H9 (cell line): ENCODE data around the gene FLNC. TPM values are rescaled to one million over a fixed set of nuclear protein-coding genes. Genes with fewer than 3 reads are reported as not detected.

Experiments used
- DNase-seq: peaks from one replicate; pipeline ENCODE4 v3.0.0-alpha.2; 2017
- H2AFZ ChIP-seq: one replicate; pipeline ENCODE4 v1.6.1; 2013; ENCODE audit warnings: mild to moderate bottlenecking, low read length, control low read depth, moderate library complexity
- H2AK5ac ChIP-seq: 2 replicates; pipeline ENCODE4 v1.6.1; 2013; ENCODE audit warnings: low read length, control low read depth, mixed read lengths; ENCODE audit not compliant: insufficient read length
- H2BK120ac ChIP-seq: one replicate; pipeline ENCODE4 v1.6.1; 2013; ENCODE audit warnings: low read depth, mild to moderate bottlenecking, low read length, control low read depth, inconsistent platforms; ENCODE audit not compliant: poor library complexity, severe bottlenecking
- H2BK12ac ChIP-seq: 2 replicates; pipeline ENCODE4 v1.6.1; 2013; ENCODE audit warnings: low read length, control low read depth, mixed read lengths, low read depth; ENCODE audit not compliant: insufficient read length
- H2BK15ac ChIP-seq: 2 replicates; pipeline ENCODE4 v1.6.1; 2013; ENCODE audit warnings: low read depth, low read length, control low read depth
- H2BK20ac ChIP-seq: one replicate; pipeline ENCODE4 v1.6.1; 2013; ENCODE audit warnings: low read depth, mild to moderate bottlenecking, low read length, control low read depth, inconsistent platforms; ENCODE audit not compliant: poor library complexity, severe bottlenecking
- H2BK5ac ChIP-seq: 2 replicates; pipeline ENCODE4 v1.6.1; 2013; ENCODE audit warnings: low read length, control low read depth, mixed read lengths; ENCODE audit not compliant: insufficient read length
- H3K14ac ChIP-seq: 2 replicates; pipeline ENCODE4 v1.6.1; 2013; ENCODE audit warnings: low read length, control low read depth; ENCODE audit not compliant: insufficient read depth
- H3K18ac ChIP-seq: 2 replicates; pipeline ENCODE4 v1.6.1; 2013; ENCODE audit warnings: low read depth, mild to moderate bottlenecking, mixed read lengths, low read length, control low read depth; ENCODE audit not compliant: insufficient read length
- H3K23ac ChIP-seq: 2 replicates; pipeline ENCODE4 v1.6.1; 2013; ENCODE audit warnings: low read length, control low read depth, mixed read lengths, low read depth; ENCODE audit not compliant: insufficient read length
- H3K23me2 ChIP-seq: 2 replicates; pipeline ENCODE4 v1.6.1; 2013; ENCODE audit warnings: low read depth, mild to moderate bottlenecking, mixed read lengths, low read length, control low read depth; ENCODE audit not compliant: insufficient read length, poor library complexity, severe bottlenecking
- H3K27ac ChIP-seq: 2 replicates; pipeline ENCODE4 v1.5.1; 2013; ENCODE audit warnings: low read length, control low read depth, mixed read lengths, low read depth; ENCODE audit not compliant: insufficient read length
- H3K27me3 ChIP-seq: 2 replicates; pipeline ENCODE4 v1.6.1; 2013; ENCODE audit warnings: low read length, control low read depth, inconsistent platforms; ENCODE audit not compliant: insufficient read depth
- H3K4ac ChIP-seq: 2 replicates; pipeline ENCODE4 v1.6.1; 2013; ENCODE audit warnings: low read depth, mild to moderate bottlenecking, control low read depth, inconsistent platforms, low read length, moderate library complexity
- H3K4me1 ChIP-seq: 2 replicates; pipeline ENCODE4 v1.6.1; 2013; ENCODE audit warnings: low read length, control low read depth, inconsistent platforms; ENCODE audit not compliant: insufficient read depth
- H3K4me2 ChIP-seq: 2 replicates; pipeline ENCODE4 v1.6.1; 2013; ENCODE audit warnings: low read length, control low read depth, mixed read lengths; ENCODE audit not compliant: insufficient read length, insufficient read depth
- H3K56ac ChIP-seq: 2 replicates; pipeline ENCODE4 v1.6.1; 2013; ENCODE audit warnings: low read depth, mild to moderate bottlenecking, mixed read lengths, low read length, control low read depth; ENCODE audit not compliant: insufficient read length
- H3K79me1 ChIP-seq: 2 replicates; pipeline ENCODE4 v1.6.1; 2013; ENCODE audit warnings: low read depth, mild to moderate bottlenecking, moderate library complexity, low read length, control low read depth, inconsistent platforms; ENCODE audit not compliant: insufficient read depth, poor library complexity, severe bottlenecking
- H3K79me2 ChIP-seq: 2 replicates; pipeline ENCODE4 v1.6.1; 2013; ENCODE audit warnings: low read length, control low read depth, inconsistent platforms; ENCODE audit not compliant: insufficient read depth
- H3K9ac ChIP-seq: 2 replicates; pipeline ENCODE4 v1.6.1; 2013; ENCODE audit warnings: low read length, control low read depth, mixed read lengths; ENCODE audit not compliant: insufficient read length; ENCODE audit errors: extremely low read depth
- H3K9me3 ChIP-seq: one replicate; pipeline ENCODE4 v1.6.1; 2013; ENCODE audit warnings: low read depth, low read length, inconsistent platforms; ENCODE audit not compliant: control insufficient read depth
- H3T11ph ChIP-seq: one replicate; pipeline ENCODE4 v1.6.1; 2013; ENCODE audit warnings: mild to moderate bottlenecking, low read length, control low read depth, inconsistent platforms
- H4K20me1 ChIP-seq: one replicate; pipeline ENCODE4 v1.6.1; 2013; ENCODE audit not compliant: control insufficient read depth, insufficient read length, insufficient read depth
- H4K5ac ChIP-seq: 2 replicates; pipeline ENCODE4 v1.6.1; 2013; ENCODE audit warnings: low read depth, mild to moderate bottlenecking, mixed read lengths, low read length, control low read depth; ENCODE audit not compliant: insufficient read length
- H4K8ac ChIP-seq: replicated peaks from 2 replicates; pipeline ENCODE4 v1.6.1; 2013; ENCODE audit warnings: low read length, control low read depth, mixed read lengths, low read depth; ENCODE audit not compliant: insufficient read length
- H4K91ac ChIP-seq: 2 replicates; pipeline ENCODE4 v1.6.1; 2013; ENCODE audit warnings: low read depth, mild to moderate bottlenecking, moderate library complexity, mixed read lengths, low read length, control low read depth; ENCODE audit not compliant: insufficient read length
- H3K27ac Mint-ChIP-seq, 3 experiments: 2 replicates in 2 of 3; 3 replicates in 1 of 3; pipeline ENCODE4 v1.8.0; 2020 to 2021; ENCODE audit warnings: mixed read lengths in 3 of 3, mild to moderate bottlenecking in 1 of 3, moderate library complexity in 1 of 3
- H3K27me3 Mint-ChIP-seq: 2 replicates; pipeline ENCODE4 v1.8.0; 2021; ENCODE audit warnings: low read depth, mild to moderate bottlenecking, moderate library complexity, mixed read lengths
- H3K36me3 Mint-ChIP-seq, 3 experiments: 2 replicates in 2 of 3; 3 replicates in 1 of 3; pipeline ENCODE4 v1.8.0; 2020 to 2021; ENCODE audit warnings: low read depth in 3 of 3, mixed read lengths in 3 of 3; ENCODE audit not compliant: insufficient read depth in 1 of 3
- H3K4me1 Mint-ChIP-seq, 2 experiments: 2 replicates each; pipeline ENCODE4 v1.8.0; 2020; ENCODE audit warnings: mixed read lengths in 2 of 2
- H3K4me3 Mint-ChIP-seq, 2 experiments: 2 replicates in 1 of 2; 3 replicates in 1 of 2; pipeline ENCODE4 v1.8.0; 2020 to 2021; ENCODE audit warnings: mild to moderate bottlenecking in 2 of 2, mixed read lengths in 2 of 2, moderate library complexity in 1 of 2
- H3K9me3 Mint-ChIP-seq, 2 experiments: 2 replicates in 1 of 2; 3 replicates in 1 of 2; pipeline ENCODE4 v1.8.0; 2020; ENCODE audit warnings: mild to moderate bottlenecking in 2 of 2, mixed read lengths in 2 of 2, moderate library complexity in 1 of 2
- WGBS: extraction: QIAGEN DNeasy Blood & Tissue Kit; methylation state at CpG from one replicate; pipeline ENCODE4 v1.1.7; 2013; ENCODE audit warnings: missing lambda C conversion rate, low lambda C conversion rate, mixed read lengths; ENCODE audit not compliant: insufficient read length; ENCODE audit errors: extremely low coverage; 5-methylcytosine and 5-hydroxymethylcytosine counted together
- total RNA-seq: library from RNA; stranded (reverse); gene quantifications from 2 replicates; pipeline ENCODE4 v1.2.1, GENCODE V29; 2021
- TF ChIP-seq, protein P1 (sequence below): fragments of 200-600 bp; sonication (generic); conservative IDR thresholded peaks from 3 replicates; pipeline ENCODE4 v1.8.0; 2021; ENCODE audit warnings: antibody characterized with exemption, mild to moderate bottlenecking

Gene FLNC
- total RNA-seq, 1 experiment from 2014 or later = 12.2 TPM

- Histone ChIP-seq H4K91ac (no peak overlapping the region), H3T11ph (no peak overlapping the region), H3K4ac (no peak overlapping the region), H3K9me3 (no peaks in the 10 kb centered on the region), H3K56ac (no peak overlapping the region), H3K79me1 (no peaks in the 10 kb centered on the region), H3K23me2 (no peaks in the 10 kb centered on the region), H2BK15ac (no peak overlapping the region), H3K9ac (no peak overlapping the region), H4K20me1 (no peaks in the 10 kb centered on the region), H2BK20ac (no peak overlapping the region), H2BK12ac (no peak overlapping the region), H3K14ac (no peak overlapping the region), H3K4me1 (no peaks in the 10 kb centered on the region), H3K18ac (no peak overlapping the region), H3K79me2 (no peaks in the 10 kb centered on the region), H2BK120ac (no peak overlapping the region), H2AFZ (no peak overlapping the region), H2BK5ac (no peak overlapping the region), H4K5ac (no peak overlapping the region), H3K27ac (no peak overlapping the region), H3K27me3 (no peaks in the 10 kb centered on the region), H3K23ac (no peak overlapping the region), H4K8ac (no peak overlapping the region), H3K4me2 (no peak overlapping the region), H2AK5ac (no peak overlapping the region)
- DNase-seq = peak; percentile 16
- TF ChIP-seq, protein P1, sequence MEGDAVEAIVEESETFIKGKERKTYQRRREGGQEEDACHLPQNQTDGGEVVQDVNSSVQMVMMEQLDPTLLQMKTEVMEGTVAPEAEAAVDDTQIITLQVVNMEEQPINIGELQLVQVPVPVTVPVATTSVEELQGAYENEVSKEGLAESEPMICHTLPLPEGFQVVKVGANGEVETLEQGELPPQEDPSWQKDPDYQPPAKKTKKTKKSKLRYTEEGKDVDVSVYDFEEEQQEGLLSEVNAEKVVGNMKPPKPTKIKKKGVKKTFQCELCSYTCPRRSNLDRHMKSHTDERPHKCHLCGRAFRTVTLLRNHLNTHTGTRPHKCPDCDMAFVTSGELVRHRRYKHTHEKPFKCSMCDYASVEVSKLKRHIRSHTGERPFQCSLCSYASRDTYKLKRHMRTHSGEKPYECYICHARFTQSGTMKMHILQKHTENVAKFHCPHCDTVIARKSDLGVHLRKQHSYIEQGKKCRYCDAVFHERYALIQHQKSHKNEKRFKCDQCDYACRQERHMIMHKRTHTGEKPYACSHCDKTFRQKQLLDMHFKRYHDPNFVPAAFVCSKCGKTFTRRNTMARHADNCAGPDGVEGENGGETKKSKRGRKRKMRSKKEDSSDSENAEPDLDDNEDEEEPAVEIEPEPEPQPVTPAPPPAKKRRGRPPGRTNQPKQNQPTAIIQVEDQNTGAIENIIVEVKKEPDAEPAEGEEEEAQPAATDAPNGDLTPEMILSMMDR = no peak
- peaks cover 3% of the 10 kb centered on the region in 2 experiments; a peak in 3 of 4 replicates for H3K4me1 Mint-ChIP-seq
- peaks cover 19 to 25% (median 24%) of the 10 kb centered on the region in 3 experiments for H3K36me3 Mint-ChIP-seq
- WGBS = no CpG with 5 or more reads among the region's 12 CpGs
- peaks cover under 1% of the 10 kb centered on the region; the same call in 1 of the 2 replicates for H3K27me3 Mint-ChIP-seq
- H3K4me3 Mint-ChIP-seq = no peak overlapping the region
- H3K9me3 Mint-ChIP-seq = peaks cover 3 to 11% of the 10 kb centered on the region in 2 experiments
- no peak overlapping the region for H3K27ac Mint-ChIP-seq
These were observed 72.8 kb downstream of the FLNC start for GRCh38 chr7:128902761-128903585.
